Adrenal gland (tissue), 12 donors: Measurements from ENCODE around the gene EIF4E1B. TPM values are rescaled to one million over a fixed set of nuclear protein-coding genes. Genes with fewer than 3 reads are reported as not detected.
A peak's percentile ranks its signal among the peaks of the same experiment; 100 is the strongest.

ENCODE experiments used
- DNase-seq, 7 donors: peaks; one replicate each; pipeline ENCODE4 v3.0.0-alpha.2; 2019 to 2020
- H3K27ac ChIP-seq, 5 donors: fragments of 200-600 bp; sonication (generic) in 4 of 5; 1 replicate in 3 of 5; 2 replicates in 2 of 5; pipeline versions ENCODE4 v1.5.1 to v1.8.0; 2016 to 2020; ENCODE audit warnings: mild to moderate bottlenecking in 1 of 5
- H3K27me3 ChIP-seq: fragments of 200-600 bp; 2 replicates; pipeline ENCODE4 v1.8.0; 2021
- H3K36me3 ChIP-seq, 2 donors: fragments of 200-600 bp; replicated peaks in 1 of 2; 1 replicate in 1 of 2; 2 replicates in 1 of 2; pipeline versions ENCODE4 v1.5.1 to v1.8.0; 2018 to 2022
- H3K4me1 ChIP-seq, 2 donors: fragments of 200-600 bp; replicated peaks in 1 of 2; 1 replicate in 1 of 2; 2 replicates in 1 of 2; pipeline versions ENCODE4 v1.5.1 to v1.8.0; 2018 to 2021
- H3K4me3 ChIP-seq, 4 donors: fragments of 200-600 bp; sonication (generic) in 3 of 4; one replicate each; pipeline ENCODE4 v1.5.1; 2016 to 2018
- H3K9me3 ChIP-seq, 3 donors: fragments of 200-600 bp; sonication (generic) in 1 of 3; replicated peaks in 1 of 3; 1 replicate in 2 of 3; 2 replicates in 1 of 3; pipeline versions ENCODE4 v1.5.1 to v1.8.0; 2016 to 2021
- POLR2A ChIP-seq, 2 donors: fragments of 450-650 bp; IDR thresholded peaks; one replicate each; pipeline ENCODE4 v1.6.1; 2017; ENCODE audit warnings: antibody characterized with exemption in 2 of 2, mild to moderate bottlenecking in 2 of 2, moderate library complexity in 1 of 2
- WGBS, 4 donors: extraction: QIAGEN DNeasy Blood & Tissue Kit in 2 of 4; methylation state at CpG; one replicate each; pipeline versions ENCODE4 v1.1.5 to v1.1.7; 2013 to 2017; 5-methylcytosine and 5-hydroxymethylcytosine counted together
- intact Hi-C, 2 donors: fragments of 100-400 bp; cut with DNase I; formaldehyde crosslinking; loops; one replicate each; pipeline versions ENCODE4 v1.14.1 to v1.15.0; 2022 to 2023
- polyA plus RNA-seq, 3 donors: library from polyadenylated mRNA; stranded (reverse); fragments of 200-250 nt in 2 of 3; fragments of 350-450 nt in 1 of 3; fragmentation: Illumina TruSeq in 1 of 3; extraction: RNeasy Lipid Tissue Mini Kit (QIAGEN cat#74804) in 1 of 3; gene quantifications; one replicate each; pipeline ENCODE4 v1.2.3, GENCODE V29; 2013 to 2014
- total RNA-seq, 9 donors: library from RNA; depleted of rRNA in 4 of 9; stranded (reverse); fragments of >200 nt in 4 of 9; fragments of 120-200 nt in 1 of 9; fragmentation: NEBNext Ultra II Directional in 1 of 9; extraction: Animal tissue kit (Norgen Biotek cat#: 25700) in 1 of 9; gene quantifications; one replicate each; pipeline versions ENCODE4 v1.1.0 to v1.2.4, GENCODE V29; 2013 to 2023
- TF ChIP-seq, protein P1 (sequence below), 6 experiments: fragments of 450-650 bp in 4 of 6; fragments of 200-600 bp in 2 of 6; sonication (generic) in 1 of 6; IDR thresholded peaks; 1 replicate in 5 of 6; 2 replicates in 1 of 6; pipeline versions ENCODE4 v1.5.1 to v1.8.0; 2016 to 2021; ENCODE audit warnings: antibody characterized with exemption in 6 of 6, mild to moderate bottlenecking in 2 of 6, moderate library complexity in 1 of 6
- donor health status: healthy with polysubstance abuse.
- donor health status: Bipolar disorder and iron deficiency.
- donor health status: DM: yes; HTN: yes; CAD: no.
- donor health status: DM: no; HTN: no; CAD: no.
- donor health status: DM: no; HTN: no; CAD: no.
- donor health status: DM: yes; HTN: yes; CAD: no.

EIF4E1B gene
- total and polyA plus RNA-seq, 12 donors: 0.24 to 0.44 (median 0.28) TPM; not detected in 7

- intact Hi-C loops: no loop called here
- no peak for DNase-seq
- WGBS, 4 donors: 62 to 70% (median 65%) methylated on average over 13 of the region's 13 CpGs
These were observed 1.9 kb upstream of the EIF4E1B start for GRCh38 chr5:176628406-176629228.

GRCh38 chr5:176629317-176629852 is 1.1 kb upstream of the EIF4E1B start:
- Histone ChIP-seq H3K27me3 (peaks cover 35% of the 10 kb centered on the region), H3K27ac (no peak overlapping the region), H3K4me1 (peaks cover 8 to 16% of the 10 kb centered on the region in 2 donors), H3K9me3 (no peaks in the 10 kb centered on the region), H3K36me3 (no peaks in the 10 kb centered on the region), H3K4me3 (no peak overlapping the region)
- TF ChIP-seq, protein P1, sequence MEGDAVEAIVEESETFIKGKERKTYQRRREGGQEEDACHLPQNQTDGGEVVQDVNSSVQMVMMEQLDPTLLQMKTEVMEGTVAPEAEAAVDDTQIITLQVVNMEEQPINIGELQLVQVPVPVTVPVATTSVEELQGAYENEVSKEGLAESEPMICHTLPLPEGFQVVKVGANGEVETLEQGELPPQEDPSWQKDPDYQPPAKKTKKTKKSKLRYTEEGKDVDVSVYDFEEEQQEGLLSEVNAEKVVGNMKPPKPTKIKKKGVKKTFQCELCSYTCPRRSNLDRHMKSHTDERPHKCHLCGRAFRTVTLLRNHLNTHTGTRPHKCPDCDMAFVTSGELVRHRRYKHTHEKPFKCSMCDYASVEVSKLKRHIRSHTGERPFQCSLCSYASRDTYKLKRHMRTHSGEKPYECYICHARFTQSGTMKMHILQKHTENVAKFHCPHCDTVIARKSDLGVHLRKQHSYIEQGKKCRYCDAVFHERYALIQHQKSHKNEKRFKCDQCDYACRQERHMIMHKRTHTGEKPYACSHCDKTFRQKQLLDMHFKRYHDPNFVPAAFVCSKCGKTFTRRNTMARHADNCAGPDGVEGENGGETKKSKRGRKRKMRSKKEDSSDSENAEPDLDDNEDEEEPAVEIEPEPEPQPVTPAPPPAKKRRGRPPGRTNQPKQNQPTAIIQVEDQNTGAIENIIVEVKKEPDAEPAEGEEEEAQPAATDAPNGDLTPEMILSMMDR (IDR thresholded peaks at IDR 0.05): no peak
- TF ChIP-seq POLR2A (IDR thresholded peaks at IDR 0.05): no peak
- intact Hi-C loops: no loop called here
- no peak for DNase-seq
- WGBS, 4 donors: 13 to 35% (median 14%) methylated on average over 4 to 34 of the region's 34 CpGs

More at GRCh38 chr5:176628406-176629228, 1.9 kb upstream of the EIF4E1B start:
- no peak overlapping the region for H3K4me3 ChIP-seq
- H3K27ac ChIP-seq: no peak overlapping the region
- H3K27me3 ChIP-seq: peaks cover 35% of the 10 kb centered on the region
- H3K9me3 ChIP-seq: no peaks in the 10 kb centered on the region
- peaks cover 8 to 16% of the 10 kb centered on the region in 2 donors for H3K4me1 ChIP-seq
- H3K36me3 ChIP-seq: no peaks in the 10 kb centered on the region
- TF ChIP-seq POLR2A (IDR thresholded peaks at IDR 0.05): no peak
- TF ChIP-seq, protein P1 (IDR thresholded peaks at IDR 0.05): no peak

- Histone ChIP-seq H3K27ac (peak overlapping the region in 1 of 5 donors; percentile 48), H3K36me3 (no peaks in the 10 kb centered on the region), H3K4me3 (peak overlapping the region in 1 of 4 donors; percentile 51), H3K9me3 (no peaks in the 10 kb centered on the region), H3K4me1 (peaks cover 8 to 16% of the 10 kb centered on the region in 2 donors), H3K27me3 (peaks cover 35% of the 10 kb centered on the region)
- no peak for TF ChIP-seq POLR2A (IDR thresholded peaks at IDR 0.05)
- TF ChIP-seq, protein P1 (IDR thresholded peaks at IDR 0.05): no peak
- no peak for DNase-seq
- intact Hi-C loops: no loop called here
- WGBS, 4 donors: 5 to 8% (median 7%) methylated on average over 19 to 20 of the region's 20 CpGs
These were observed 277 bp downstream of the EIF4E1B start for GRCh38 chr5:176630681-176631222.

DNA sequence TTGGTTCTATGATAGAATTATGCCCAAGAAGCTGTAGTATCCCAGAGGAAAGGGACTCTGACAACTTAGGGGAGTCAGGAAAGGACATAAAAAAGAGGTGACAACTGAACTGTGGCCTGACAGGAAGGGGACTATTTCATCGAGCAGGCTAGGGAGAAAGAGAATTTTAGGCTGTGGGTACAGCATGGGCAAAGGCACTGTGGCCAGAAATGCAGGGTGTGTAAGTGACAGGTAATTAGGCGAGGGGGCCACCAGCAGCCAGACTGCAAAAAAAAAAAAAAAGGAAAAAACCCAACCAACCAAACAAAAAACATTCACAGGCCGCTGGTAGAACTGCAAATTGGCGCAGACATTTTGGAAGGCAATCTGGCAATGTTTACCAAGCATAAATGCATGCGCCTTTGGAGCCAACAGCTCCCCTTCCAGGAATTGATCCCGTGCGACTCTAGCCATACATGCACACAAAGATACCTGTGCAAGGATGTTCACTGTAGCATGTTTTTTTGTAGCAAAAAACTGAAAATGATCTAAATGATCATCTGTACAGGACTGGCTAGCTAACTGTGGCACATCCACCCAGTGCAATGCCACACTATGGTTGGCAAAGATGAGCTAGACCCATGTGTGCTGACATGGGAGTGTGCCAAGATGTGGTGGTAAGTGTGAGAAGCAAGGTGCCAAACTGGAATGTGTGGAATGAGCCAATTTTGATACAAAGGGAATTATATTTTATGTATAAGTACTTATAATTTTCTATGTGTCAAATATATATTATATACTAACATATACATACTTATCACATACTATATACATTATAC is 1.1 kb downstream of the EIF4E1B start:
- 80 to 87% (median 83%) methylated on average over 7 of the region's 7 CpGs for WGBS, 4 donors

More for the DNA sequence above, 1.1 kb downstream of the EIF4E1B start:
- intact Hi-C loops: no loop called here
- Histone ChIP-seq H3K36me3 (no peaks in the 10 kb centered on the region), H3K4me1 (peaks cover 8 to 16% of the 10 kb centered on the region in 2 donors), H3K4me3 (no peak overlapping the region), H3K27me3 (peaks cover 35% of the 10 kb centered on the region), H3K9me3 (no peaks in the 10 kb centered on the region), H3K27ac (peak overlapping the region in 1 of 5 donors; percentile 48)
- no peak for DNase-seq
- TF ChIP-seq POLR2A (IDR thresholded peaks at IDR 0.05): no peak
- TF ChIP-seq, protein P1 (IDR thresholded peaks at IDR 0.05): no peak
